HepG2 (cell line): ENCODE data around the gene GRIN3B. TPM values are rescaled to one million over a fixed set of nuclear protein-coding genes. Genes with fewer than 3 reads are reported as not detected.

Source experiments
- ATAC-seq: fragments of 200-7000 bp; cut with Tn5 transposase; 3 replicates; pipeline ENCODE4 v1.9.1; 2020; ENCODE audit warnings: mild to moderate bottlenecking, moderate library complexity
- BruUV-seq: library from RNA; stranded (reverse); fragments of 400-500 nt; replicated peaks from 2 replicates; lab custom pipeline; 2021; lab: Mats Ljungman, UMichigan
- CTCF ChIA-PET: fragments of 300-600 bp; formaldehyde crosslinking; extraction: SDS; loops from one replicate; lab custom pipeline; 2021; ENCODE audit warnings: low total read pairs, inconsistent platforms, low intra/inter-chr PET ratio; lab: Yijun Ruan, JAX
- POLR2A ChIA-PET: fragments of 350-600 bp; sonication (Branson Sonifier 250); formaldehyde crosslinking; loops from one replicate; lab custom pipeline; 2020; ENCODE audit warnings: antibody characterized with exemption, inconsistent platforms; lab: Yijun Ruan, JAX
- DNase-seq: peaks from one replicate; pipeline ENCODE4 v3.0.0-alpha.2; 2015; ENCODE audit warnings: low spot score
- FAIRE-seq: peaks from 3 replicates; lab custom pipeline; 2011; peaks lifted over from hg19 to GRCh38; lab: Jason Lieb, UNC
- H2AFZ ChIP-seq: one replicate; pipeline ENCODE4 v1.6.1; 2011; ENCODE audit warnings: low read length, inconsistent platforms
- H3K27ac ChIP-seq: fragments of 300-600 bp; 3 replicates; pipeline ENCODE4 v1.8.0; 2011; ENCODE audit warnings: mixed run types, mild to moderate bottlenecking, mixed read lengths, low read length, inconsistent platforms; ENCODE audit not compliant: insufficient read depth; ENCODE audit errors: extremely low read length
- H3K27me3 ChIP-seq, 2 experiments: fragments of 200-600 bp in 1 of 2; 2 replicates in 1 of 2; 3 replicates in 1 of 2; pipeline versions ENCODE4 v1.6.0 to v1.8.0; 2011; ENCODE audit warnings: low read length in 2 of 2, mild to moderate bottlenecking in 2 of 2, moderate library complexity in 2 of 2, inconsistent platforms in 1 of 2; ENCODE audit not compliant: insufficient read depth in 2 of 2, control insufficient read depth in 1 of 2
- H3K36me3 ChIP-seq, 2 experiments: fragments of 200-600 bp in 1 of 2; replicated peaks in 1 of 2; 2 replicates in 1 of 2; 3 replicates in 1 of 2; pipeline versions ENCODE4 v1.5.1 to v1.8.0; 2011; ENCODE audit warnings: low read length in 2 of 2, inconsistent platforms in 1 of 2; ENCODE audit not compliant: insufficient read depth in 2 of 2, control insufficient read depth in 1 of 2
- H3K4me1 ChIP-seq: 2 replicates; pipeline ENCODE4 v1.5.1; 2012; ENCODE audit warnings: low read length, inconsistent platforms; ENCODE audit not compliant: insufficient read depth
- H3K4me2 ChIP-seq: 2 replicates; pipeline ENCODE4 v1.6.0; 2011; ENCODE audit warnings: low read depth, low read length, inconsistent platforms
- H3K4me3 ChIP-seq, 3 experiments: fragments of 200-600 bp in 1 of 3; sonication (generic), shearing (Covaris generic) in 1 of 3; replicated peaks in 1 of 3; 2 replicates each; pipeline ENCODE4 v1.5.1; 2011 to 2016; ENCODE audit warnings: low read length in 3 of 3, inconsistent platforms in 2 of 3, low read depth in 2 of 3, mild to moderate bottlenecking in 2 of 3, control low read depth in 1 of 3, mixed read lengths in 1 of 3; ENCODE audit not compliant: insufficient read depth in 1 of 3
- H3K79me2 ChIP-seq: one replicate; pipeline ENCODE4 v1.6.1; 2011; ENCODE audit warnings: low read length, inconsistent platforms; ENCODE audit not compliant: insufficient read depth
- H3K9ac ChIP-seq: 2 replicates; pipeline ENCODE4 v1.6.0; 2011; ENCODE audit warnings: mild to moderate bottlenecking, low read depth, low read length, inconsistent platforms; ENCODE audit not compliant: insufficient read depth
- H3K9me3 ChIP-seq: 2 replicates; pipeline ENCODE4 v1.5.1; 2012; ENCODE audit warnings: mild to moderate bottlenecking, low read length
- H4K20me1 ChIP-seq: 2 replicates; pipeline ENCODE4 v1.6.0; 2011; ENCODE audit warnings: inconsistent platforms, mild to moderate bottlenecking, low read length, moderate library complexity; ENCODE audit not compliant: insufficient read depth
- ARID4A ChIP-seq: sonication (generic); formaldehyde crosslinking; IDR thresholded peaks from 2 replicates; pipeline ENCODE4 v1.5.0; 2020; ENCODE audit warnings: mild to moderate bottlenecking, missing genetic modification reagents, borderline replicate concordance
- KLF6 ChIP-seq: IDR thresholded peaks from 2 replicates; pipeline ENCODE4 v1.8.0; 2016; ENCODE audit warnings: missing biosample characterization, missing genetic modification reagents
- TEAD2 ChIP-seq: sonication (generic); formaldehyde crosslinking; IDR thresholded peaks from 2 replicates; pipeline ENCODE4 v1.9.0; 2021; ENCODE audit warnings: missing genetic modification reagents
- ZFP1 ChIP-seq: IDR thresholded peaks from 2 replicates; pipeline ENCODE4 v1.6.1; 2016
- ZHX2 ChIP-seq, 2 experiments: sonication (generic) in 1 of 2; formaldehyde crosslinking in 1 of 2; IDR thresholded peaks; 2 replicates each; pipeline versions ENCODE4 v1.6.1 to v1.9.0; 2014 to 2022; ENCODE audit warnings: antibody characterized with exemption in 1 of 2, borderline replicate concordance in 1 of 2, inconsistent platforms in 1 of 2, low read depth in 1 of 2, missing genetic modification reagents in 1 of 2
- ZNF274 ChIP-seq: sonication (generic); formaldehyde crosslinking; IDR thresholded peaks from 2 replicates; pipeline ENCODE4 v1.5.1; 2020; ENCODE audit warnings: mild to moderate bottlenecking, missing genetic modification reagents
- ZNF660 ChIP-seq: sonication (generic); formaldehyde crosslinking; IDR thresholded peaks from 2 replicates; pipeline ENCODE4 v1.5.1; 2020; ENCODE audit warnings: mild to moderate bottlenecking, low read depth, missing genetic modification reagents, borderline replicate concordance
- ZNF883 ChIP-seq: sonication (generic); formaldehyde crosslinking; IDR thresholded peaks from 2 replicates; pipeline ENCODE4 v1.5.1; 2020; ENCODE audit warnings: mild to moderate bottlenecking, missing genetic modification reagents; ENCODE audit errors: not compliant biosample characterization
- WGBS: methylation state at CpG from one replicate; pipeline ENCODE4 v1.1.6; 2017; ENCODE audit warnings: low lambda C conversion rate; 5-methylcytosine and 5-hydroxymethylcytosine counted together
- in situ Hi-C: cut with HindIII; loops from 2 replicates; pipeline ENCODE4 v1.10.0; 2017; ENCODE audit warnings: low pct_unique_long_range_greater_than_20kb; ENCODE audit not compliant: extremely low pct_ligation_motif_present
- intact Hi-C: fragments of 100-400 bp; cut with micrococcal nuclease; formaldehyde crosslinking; loops from one replicate; pipeline ENCODE4 v1.10.0; 2022; ENCODE audit not compliant: unreplicated experiment
- polyA plus RNA-seq, 8 experiments: library from polyadenylated mRNA; depleted of rRNA in 3 of 8; stranded (reverse) in 7 of 8; unstranded in 1 of 8; fragments of >200 nt; fragmentation: Illumina TruSeq in 4 of 8; extraction: Trizol in 4 of 8; gene quantifications; 2 replicates each; pipeline versions ENCODE4 v1.2.1 to v1.2.3, GENCODE V29; 2011 to 2016; ENCODE audit warnings: low read depth in 4 of 8, missing spikeins in 1 of 8, mixed read lengths in 1 of 8; ENCODE audit not compliant: insufficient read depth in 1 of 8
- total RNA-seq, 5 experiments: library from RNA; depleted of rRNA; stranded (reverse); fragments of >200 nt; fragmentation: Illumina TruSeq; extraction: Trizol; gene quantifications; 2 replicates each; pipeline ENCODE4 v1.2.3, GENCODE V29; 2016; ENCODE audit warnings: low read depth in 1 of 5
- TF ChIP-seq, protein P1 (sequence below): sonication (generic); formaldehyde crosslinking; IDR thresholded peaks from 2 replicates; pipeline ENCODE4 v1.4.0; 2020; ENCODE audit warnings: missing genetic modification reagents

Gene GRIN3B
- total and polyA plus RNA-seq, 2 of the 13 experiments (the other 11 are each of a cell fraction or from before 2014, with no cell fraction given) = 0.07 to 0.20 TPM

DNA sequence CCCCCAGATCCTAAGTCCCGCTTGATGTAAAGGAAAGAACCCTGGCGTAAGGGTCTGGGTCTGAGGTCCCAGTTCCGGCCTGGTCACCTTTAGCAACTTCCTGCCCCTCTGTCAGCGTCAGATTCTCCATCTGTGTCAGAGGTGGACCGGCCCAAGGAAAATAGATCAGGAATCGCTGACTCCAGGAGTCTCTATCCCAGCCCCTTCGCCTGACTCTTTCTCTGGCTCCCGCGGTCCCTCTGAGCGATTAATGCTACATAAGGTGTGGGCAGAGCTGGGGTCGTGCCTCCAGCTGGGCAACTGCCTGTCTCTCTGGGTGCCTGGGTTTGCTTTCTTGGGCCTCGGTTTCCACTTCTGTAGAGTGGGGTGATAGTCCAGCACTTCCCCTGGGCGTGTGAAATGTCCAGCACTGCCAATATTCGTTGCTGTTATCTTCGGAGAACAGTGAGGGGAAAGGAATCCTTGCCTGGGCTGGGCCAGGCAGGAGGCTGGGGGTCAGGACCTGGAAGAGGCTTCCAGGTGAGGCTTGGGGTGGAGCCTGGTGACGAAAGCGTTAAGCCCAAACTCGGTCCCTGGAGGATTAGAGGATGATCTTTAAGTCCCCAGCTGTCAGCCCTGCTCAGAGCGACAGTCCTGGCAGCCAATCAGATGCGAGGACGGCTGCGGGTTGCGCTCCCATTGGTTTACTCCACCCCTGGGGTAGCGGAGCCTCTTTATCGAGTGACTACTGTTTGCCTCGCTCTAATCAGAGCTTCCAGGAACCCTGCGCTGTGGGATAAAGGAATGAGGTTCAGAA, 40.5 kb downstream of the GRIN3B start:
- ChIA-PET CTCF (no interaction called here), POLR2A (interaction anchor here (0.8 to 4.1 kb wide), 8 partner anchors 8 to 57 kb away, joined by 3 to 71 read pairs (median 4); partner anchors contain the start of gene CNN2)
- peak overlapping the region; percentile 23 for H3K27ac ChIP-seq
- H3K9me3 ChIP-seq = no peaks in the 10 kb centered on the region
- peak overlapping the region; percentile 98 for H3K4me2 ChIP-seq
- H3K4me3 ChIP-seq = peak overlapping the region; percentile 62 to 79 (median 73)
- no TSS peak for BruUV-seq
- WGBS = 0% methylated on average over 8 of the region's 27 CpGs
- ATAC-seq (peak; percentile 73), DNase-seq (peak; percentile 87), FAIRE-seq (peak; percentile 81)
- H3K27me3 ChIP-seq = no peaks in the 10 kb centered on the region
- no peak overlapping the region for H2AFZ ChIP-seq
- H3K79me2 ChIP-seq = no peaks in the 10 kb centered on the region
- in situ Hi-C loops = no loop called here
- intact Hi-C loops = no loop called here
- H3K4me1 ChIP-seq = peaks cover 30% of the 10 kb centered on the region
- H3K36me3 ChIP-seq = peaks cover 4 to 17% of the 10 kb centered on the region in 2 experiments; a peak in 4 of 5 replicates
- H4K20me1 ChIP-seq = no peaks in the 10 kb centered on the region
- H3K9ac ChIP-seq = peak overlapping the region; percentile 58
- no peak for TF ChIP-seq ZNF883 (CRISPR knock-in tag)
- no peak for TF ChIP-seq ZFP1 (CRISPR knock-in tag)
- TF ChIP-seq TEAD2 (CRISPR knock-in tag) = no peak
- 0 out of 2 replicates have a peak, but pooled peaks have one; percentile 15 for TF ChIP-seq ZHX2 (IDR thresholded peaks at IDR 0.05; ENCODE audit: low read depth)
- no peak for TF ChIP-seq ZHX2 (CRISPR knock-in tag; IDR thresholded peaks at IDR 0.05; ENCODE audit: borderline replicate concordance)
- TF ChIP-seq ZNF274 = no peak
- TF ChIP-seq KLF6 (CRISPR knock-in tag) = no peak
- TF ChIP-seq ZNF660 (CRISPR knock-in tag) = no peak
- TF ChIP-seq, protein P1, sequence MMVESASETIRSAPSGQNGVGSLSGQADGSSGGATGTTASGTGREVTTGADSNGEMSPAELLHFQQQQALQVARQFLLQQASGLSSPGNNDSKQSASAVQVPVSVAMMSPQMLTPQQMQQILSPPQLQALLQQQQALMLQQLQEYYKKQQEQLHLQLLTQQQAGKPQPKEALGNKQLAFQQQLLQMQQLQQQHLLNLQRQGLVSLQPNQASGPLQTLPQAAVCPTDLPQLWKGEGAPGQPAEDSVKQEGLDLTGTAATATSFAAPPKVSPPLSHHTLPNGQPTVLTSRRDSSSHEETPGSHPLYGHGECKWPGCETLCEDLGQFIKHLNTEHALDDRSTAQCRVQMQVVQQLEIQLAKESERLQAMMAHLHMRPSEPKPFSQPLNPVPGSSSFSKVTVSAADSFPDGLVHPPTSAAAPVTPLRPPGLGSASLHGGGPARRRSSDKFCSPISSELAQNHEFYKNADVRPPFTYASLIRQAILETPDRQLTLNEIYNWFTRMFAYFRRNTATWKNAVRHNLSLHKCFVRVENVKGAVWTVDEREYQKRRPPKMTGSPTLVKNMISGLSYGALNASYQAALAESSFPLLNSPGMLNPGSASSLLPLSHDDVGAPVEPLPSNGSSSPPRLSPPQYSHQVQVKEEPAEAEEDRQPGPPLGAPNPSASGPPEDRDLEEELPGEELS (CRISPR knock-in tag) = no peak
- TF ChIP-seq ARID4A (CRISPR knock-in tag) = peak; percentile 55; the same call in 1 of the 2 replicates
